ENCODE data around the gene CRYBG2. TPM values are rescaled to one million over a fixed set of nuclear protein-coding genes. Genes with fewer than 3 reads are reported as not detected.

The CRYBG2 gene
- total RNA-seq (0.76 TPM), polyA plus RNA-seq (7.3 TPM)
- long read RNA-seq, donor 1, result 0 reads
- long read RNA-seq, donor 2, result 0 reads
- long read RNA-seq, donor 3, result 0 reads
- long read RNA-seq, donor 4, result 0 reads
- long read RNA-seq, donor 5, result 0 reads
- long read RNA-seq, donor 6, result 0 reads
- long read RNA-seq, donor 7, result 0 reads
- long read RNA-seq, donor 8, result 0 reads
- long read RNA-seq, donor 9, result 0 reads
- long read RNA-seq, donor 10, result 0 reads

DNA sequence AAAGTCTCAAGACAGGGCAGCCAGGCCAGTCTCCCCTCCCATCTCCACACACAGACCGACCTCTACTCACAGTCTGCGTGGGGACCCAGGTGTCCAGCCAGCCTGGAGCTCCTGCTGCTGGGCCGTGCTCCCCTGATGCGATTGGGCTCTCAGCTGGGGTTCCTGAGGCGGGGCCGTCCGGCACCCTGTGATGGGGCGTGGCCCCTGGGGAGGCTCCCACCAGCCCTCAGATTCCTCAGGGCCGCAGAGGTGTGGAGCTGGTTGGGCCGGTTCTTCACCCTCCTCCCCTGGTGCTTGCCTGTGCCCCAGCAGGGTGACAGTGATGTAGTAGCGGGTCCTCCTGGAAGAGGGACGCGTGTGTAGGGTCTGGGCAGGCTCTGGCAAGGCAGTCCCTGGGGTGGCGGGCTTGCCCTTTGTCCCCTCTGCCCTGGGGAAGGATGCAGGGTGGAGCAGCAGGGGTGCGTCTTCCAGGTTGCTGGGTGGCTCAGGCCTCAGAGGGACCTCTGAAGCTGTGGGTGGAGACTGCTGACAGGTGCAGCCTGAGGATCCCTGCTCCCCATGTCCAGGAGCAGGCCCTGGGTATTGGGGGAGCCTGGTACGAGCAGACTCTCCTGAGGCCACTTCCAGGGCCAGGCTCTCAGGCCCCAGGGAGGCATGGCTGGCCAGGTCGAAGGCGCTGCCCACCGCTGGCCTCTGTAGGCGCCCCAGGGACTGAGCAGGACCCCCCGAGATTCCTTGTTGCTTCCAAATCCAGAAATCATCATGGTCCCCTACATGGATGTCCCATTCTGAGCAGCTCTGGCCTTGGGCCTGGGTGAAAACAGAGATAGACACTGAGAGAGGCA is at the start of gene CRYBG2:
Gene CRYBG2 (minus strand): TSS at position 155 of the 845 bp plus-strand sequence. CDS start 7,473 bp downstream, outside the sequence.
- peaks cover 10 to 33% of the 10 kb centered on the region in 2 donors for H3K27me3 ChIP-seq (ENCODE audit: control insufficient read depth in 2 of 2, insufficient read depth in 1 of 2, low read length in 1 of 2)
- H3K36me3 ChIP-seq (ENCODE audit: control insufficient read depth in 2 of 2, insufficient read depth in 2 of 2, low read length in 1 of 2), result no peaks in the 10 kb centered on the region
- H3K4me1 ChIP-seq (ENCODE audit: control insufficient read depth in 2 of 2, insufficient read depth in 2 of 2, low read length in 2 of 2), result peaks cover 0 to 32% of the 10 kb centered on the region in 2 donors
- DNase-seq (ENCODE audit: low read depth in 6 of 9, low spot score in 9 of 9), result no peak
- H3K27ac ChIP-seq (ENCODE audit: low read depth in 1 of 2, low read length in 1 of 2), result no peak within 1 kb of the TSS
- H3K9me3 ChIP-seq (ENCODE audit: control insufficient read depth in 2 of 2, insufficient read depth in 1 of 2, low read length in 1 of 2), result peaks cover 0 to 1% of the 10 kb centered on the region in 2 donors
- WGBS, result 97% methylated on average over 21 of the region's 21 CpGs
- H3K4me3 ChIP-seq (ENCODE audit: low read length in 2 of 2), result no peak within 1 kb of the TSS

GRCh38 chr1:26403656-26404055 is 49.7 kb upstream of the CRYBG2 start:
- peaks cover 0 to 1% of the 10 kb centered on the region in 2 donors for H3K4me1 ChIP-seq (ENCODE audit: control insufficient read depth in 2 of 2, insufficient read depth in 2 of 2, low read length in 2 of 2)
- 44% methylated on average over 4 of the region's 4 CpGs for WGBS

GRCh38 chr1:26401891-26402290 is 48.0 kb upstream of the CRYBG2 start:
- no peaks in the 10 kb centered on the region for H3K4me1 ChIP-seq (ENCODE audit: control insufficient read depth in 2 of 2, insufficient read depth in 2 of 2, low read length in 2 of 2)
- H3K4me3 ChIP-seq (ENCODE audit: low read length in 2 of 2), result no peak overlapping the region
- peaks cover 0 to 12% of the 10 kb centered on the region in 2 donors for H3K27me3 ChIP-seq (ENCODE audit: control insufficient read depth in 2 of 2, insufficient read depth in 1 of 2, low read length in 1 of 2)
- H3K36me3 ChIP-seq (ENCODE audit: control insufficient read depth in 2 of 2, insufficient read depth in 2 of 2, low read length in 1 of 2), result no peaks in the 10 kb centered on the region
- H3K9me3 ChIP-seq (ENCODE audit: control insufficient read depth in 2 of 2, insufficient read depth in 1 of 2, low read length in 1 of 2), result no peaks in the 10 kb centered on the region
- no peak overlapping the region for H3K27ac ChIP-seq (ENCODE audit: low read depth in 1 of 2, low read length in 1 of 2)
- 88% methylated on average over 3 of the region's 3 CpGs for WGBS
- DNase-seq (ENCODE audit: low read depth in 6 of 9, low spot score in 9 of 9), result no peak

More at GRCh38 chr1:26403656-26404055, 49.7 kb upstream of the CRYBG2 start:
- Histone ChIP-seq H3K4me3 (ENCODE audit: low read length in 2 of 2) (no peak overlapping the region), H3K36me3 (ENCODE audit: control insufficient read depth in 2 of 2, insufficient read depth in 2 of 2, low read length in 1 of 2) (no peaks in the 10 kb centered on the region), H3K27ac (ENCODE audit: low read depth in 1 of 2, low read length in 1 of 2) (no peak overlapping the region), H3K27me3 (ENCODE audit: control insufficient read depth in 2 of 2, insufficient read depth in 1 of 2, low read length in 1 of 2) (peaks cover under 1 to 14% of the 10 kb centered on the region in 2 donors), H3K9me3 (ENCODE audit: control insufficient read depth in 2 of 2, insufficient read depth in 1 of 2, low read length in 1 of 2) (no peaks in the 10 kb centered on the region)
- no peak for DNase-seq (ENCODE audit: low read depth in 6 of 9, low spot score in 9 of 9)

GRCh38 chr1:26399034-26399433 is 45.1 kb upstream of the CRYBG2 start:
- H3K4me3 ChIP-seq (ENCODE audit: low read length in 2 of 2), result no peak overlapping the region

DNA sequence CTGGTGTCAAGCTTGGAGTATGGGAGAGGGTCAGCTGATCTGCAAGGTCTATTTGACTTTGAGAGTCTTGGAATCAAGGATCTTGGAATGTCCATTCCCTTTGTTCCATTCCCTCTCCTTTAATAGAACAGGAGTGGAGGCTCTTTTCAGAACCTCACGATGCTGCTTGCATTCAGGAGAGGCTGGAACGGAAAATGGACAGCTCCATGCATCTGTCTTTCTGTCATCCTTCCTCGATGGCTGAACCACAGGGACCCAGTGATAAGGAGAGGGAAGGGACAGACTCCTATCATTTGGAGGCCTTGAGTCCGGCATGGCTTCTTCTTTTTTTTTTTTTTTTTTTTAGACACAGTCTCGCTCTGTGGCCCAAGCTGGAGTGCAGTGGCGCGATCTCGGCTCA is 41.8 kb upstream of the CRYBG2 start:
- Histone ChIP-seq H3K9me3 (ENCODE audit: control insufficient read depth in 2 of 2, insufficient read depth in 1 of 2, low read length in 1 of 2) (no peaks in the 10 kb centered on the region), H3K27me3 (ENCODE audit: control insufficient read depth in 2 of 2, insufficient read depth in 1 of 2, low read length in 1 of 2) (peaks cover 0 to 5% of the 10 kb centered on the region in 2 donors), H3K4me1 (ENCODE audit: control insufficient read depth in 2 of 2, insufficient read depth in 2 of 2, low read length in 2 of 2) (no peaks in the 10 kb centered on the region), H3K36me3 (ENCODE audit: control insufficient read depth in 2 of 2, insufficient read depth in 2 of 2, low read length in 1 of 2) (no peaks in the 10 kb centered on the region), H3K4me3 (ENCODE audit: low read length in 2 of 2) (no peak overlapping the region), H3K27ac (ENCODE audit: low read depth in 1 of 2, low read length in 1 of 2) (no peak overlapping the region)
- DNase-seq (ENCODE audit: low read depth in 6 of 9, low spot score in 9 of 9), result no peak
- WGBS, result 90% methylated on average over 8 of the region's 8 CpGs

More at GRCh38 chr1:26399034-26399433, 45.1 kb upstream of the CRYBG2 start:
- H3K36me3 ChIP-seq (ENCODE audit: control insufficient read depth in 2 of 2, insufficient read depth in 2 of 2, low read length in 1 of 2), result no peaks in the 10 kb centered on the region
- no peaks in the 10 kb centered on the region for H3K4me1 ChIP-seq (ENCODE audit: control insufficient read depth in 2 of 2, insufficient read depth in 2 of 2, low read length in 2 of 2)
- H3K27ac ChIP-seq (ENCODE audit: low read depth in 1 of 2, low read length in 1 of 2), result no peak overlapping the region
- WGBS, result 89% methylated on average over 3 of the region's 3 CpGs
- DNase-seq (ENCODE audit: low read depth in 6 of 9, low spot score in 9 of 9), result no peak
- no peaks in the 10 kb centered on the region for H3K9me3 ChIP-seq (ENCODE audit: control insufficient read depth in 2 of 2, insufficient read depth in 1 of 2, low read length in 1 of 2)
- peaks cover 0 to 7% of the 10 kb centered on the region in 2 donors for H3K27me3 ChIP-seq (ENCODE audit: control insufficient read depth in 2 of 2, insufficient read depth in 1 of 2, low read length in 1 of 2)

DNA sequence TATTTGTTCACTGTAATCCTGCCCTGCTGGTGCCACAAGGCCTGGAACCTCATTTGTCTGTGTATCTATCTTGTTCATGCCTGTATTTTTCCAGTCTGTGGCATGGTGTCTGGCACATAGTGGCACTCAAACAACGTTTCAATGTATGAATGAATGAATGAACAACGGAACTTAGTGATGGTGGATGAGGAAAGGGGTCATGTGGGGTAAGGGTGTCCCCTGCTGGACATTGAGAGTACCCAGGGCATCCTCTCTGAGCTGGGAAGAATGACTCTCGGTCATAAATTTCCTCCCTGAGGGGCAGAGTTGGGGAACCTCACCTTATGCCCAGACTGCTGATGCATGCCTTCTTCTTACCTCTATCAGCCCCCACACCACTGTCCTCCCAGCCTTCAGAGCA is 37.5 kb upstream of the CRYBG2 start:
- no peaks in the 10 kb centered on the region for H3K9me3 ChIP-seq (ENCODE audit: control insufficient read depth in 2 of 2, insufficient read depth in 1 of 2, low read length in 1 of 2)
- H3K27ac ChIP-seq (ENCODE audit: low read depth in 1 of 2, low read length in 1 of 2), result no peak overlapping the region
- no peak for DNase-seq (ENCODE audit: low read depth in 6 of 9, low spot score in 9 of 9)
- no peak overlapping the region for H3K4me3 ChIP-seq (ENCODE audit: low read length in 2 of 2)
- H3K27me3 ChIP-seq (ENCODE audit: control insufficient read depth in 2 of 2, insufficient read depth in 1 of 2, low read length in 1 of 2), result peaks cover 0 to 5% of the 10 kb centered on the region in 2 donors
- 16% methylated on average over 3 of the region's 3 CpGs for WGBS
- peaks cover 0 to 9% of the 10 kb centered on the region in 2 donors for H3K4me1 ChIP-seq (ENCODE audit: control insufficient read depth in 2 of 2, insufficient read depth in 2 of 2, low read length in 2 of 2)
- no peaks in the 10 kb centered on the region for H3K36me3 ChIP-seq (ENCODE audit: control insufficient read depth in 2 of 2, insufficient read depth in 2 of 2, low read length in 1 of 2)

GRCh38 chr1:26389604-26390247 is 35.8 kb upstream of the CRYBG2 start:
- H3K4me1 ChIP-seq (ENCODE audit: control insufficient read depth in 2 of 2, insufficient read depth in 2 of 2, low read length in 2 of 2), result peaks cover 3 to 19% of the 10 kb centered on the region in 2 donors
- H3K27ac ChIP-seq (ENCODE audit: low read depth in 1 of 2, low read length in 1 of 2), result no peak overlapping the region
- DNase-seq (ENCODE audit: low read depth in 6 of 9, low spot score in 9 of 9), result no peak
- H3K27me3 ChIP-seq (ENCODE audit: control insufficient read depth in 2 of 2, insufficient read depth in 1 of 2, low read length in 1 of 2), result peaks cover 0 to 5% of the 10 kb centered on the region in 2 donors
- no peaks in the 10 kb centered on the region for H3K9me3 ChIP-seq (ENCODE audit: control insufficient read depth in 2 of 2, insufficient read depth in 1 of 2, low read length in 1 of 2)
- H3K4me3 ChIP-seq (ENCODE audit: low read length in 2 of 2), result no peak overlapping the region
- WGBS, result 70% methylated on average over 4 of the region's 4 CpGs
- H3K36me3 ChIP-seq (ENCODE audit: control insufficient read depth in 2 of 2, insufficient read depth in 2 of 2, low read length in 1 of 2), result no peaks in the 10 kb centered on the region

GRCh38 chr1:26388791-26389445 is 35.0 kb upstream of the CRYBG2 start:
- Histone ChIP-seq H3K4me1 (ENCODE audit: control insufficient read depth in 2 of 2, insufficient read depth in 2 of 2, low read length in 2 of 2) (peaks cover 3 to 19% of the 10 kb centered on the region in 2 donors), H3K9me3 (ENCODE audit: control insufficient read depth in 2 of 2, insufficient read depth in 1 of 2, low read length in 1 of 2) (no peaks in the 10 kb centered on the region), H3K27me3 (ENCODE audit: control insufficient read depth in 2 of 2, insufficient read depth in 1 of 2, low read length in 1 of 2) (peaks cover 0 to 5% of the 10 kb centered on the region in 2 donors), H3K4me3 (ENCODE audit: low read length in 2 of 2) (no peak overlapping the region), H3K36me3 (ENCODE audit: control insufficient read depth in 2 of 2, insufficient read depth in 2 of 2, low read length in 1 of 2) (no peaks in the 10 kb centered on the region), H3K27ac (ENCODE audit: low read depth in 1 of 2, low read length in 1 of 2) (no peak overlapping the region)
- DNase-seq (ENCODE audit: low read depth in 6 of 9, low spot score in 9 of 9), result no peak
- 94% methylated on average over 7 of the region's 7 CpGs for WGBS
